ENCODE data around the gene ZNF200.
"Not testable (repeated sequence)": the region's sequence is repeated elsewhere in the genome, so short reads cannot be mapped to it uniquely, and the experiment has no call there.

DNA sequence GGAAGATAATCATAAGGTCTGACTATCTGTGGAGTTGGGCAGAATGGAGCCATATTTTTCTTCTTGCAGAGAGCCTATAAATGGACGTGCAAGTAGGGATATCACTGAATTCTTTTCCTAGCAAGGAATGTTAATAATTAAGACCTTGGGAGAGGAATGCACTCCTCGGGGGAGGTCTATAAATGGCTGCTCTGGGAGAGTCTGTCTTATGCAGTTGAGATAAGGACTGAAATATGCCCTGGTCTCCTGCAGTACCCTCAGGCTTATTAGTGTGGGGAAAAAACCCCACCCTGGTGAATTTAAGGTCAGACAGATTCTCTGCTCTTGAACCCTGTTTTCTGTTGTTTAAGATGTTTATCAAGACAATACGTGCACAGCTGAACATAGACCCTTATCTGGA, 29.0 kb downstream of the ZNF200 start:
- not testable (repeated sequence) for TF ChIP-seq CTCF (IDR thresholded peaks at IDR 0.05; ENCODE audit: low read depth, low read length, missing input control); RAD21 (IDR thresholded peaks at IDR 0.05); NR2F2 (IDR thresholded peaks at IDR 0.05); HNF4A (conservative IDR thresholded peaks at IDR 0.05); TAF1 (conservative IDR thresholded peaks at IDR 0.05); YY1 (IDR thresholded peaks at IDR 0.05); GABPA (IDR thresholded peaks at IDR 0.05 in 1 of 2, conservative IDR thresholded peaks at IDR 0.05 in 1 of 2); MAX (IDR thresholded peaks at IDR 0.05); RXRA (IDR thresholded peaks at IDR 0.05)
- TF ChIP-seq, protein P1, sequence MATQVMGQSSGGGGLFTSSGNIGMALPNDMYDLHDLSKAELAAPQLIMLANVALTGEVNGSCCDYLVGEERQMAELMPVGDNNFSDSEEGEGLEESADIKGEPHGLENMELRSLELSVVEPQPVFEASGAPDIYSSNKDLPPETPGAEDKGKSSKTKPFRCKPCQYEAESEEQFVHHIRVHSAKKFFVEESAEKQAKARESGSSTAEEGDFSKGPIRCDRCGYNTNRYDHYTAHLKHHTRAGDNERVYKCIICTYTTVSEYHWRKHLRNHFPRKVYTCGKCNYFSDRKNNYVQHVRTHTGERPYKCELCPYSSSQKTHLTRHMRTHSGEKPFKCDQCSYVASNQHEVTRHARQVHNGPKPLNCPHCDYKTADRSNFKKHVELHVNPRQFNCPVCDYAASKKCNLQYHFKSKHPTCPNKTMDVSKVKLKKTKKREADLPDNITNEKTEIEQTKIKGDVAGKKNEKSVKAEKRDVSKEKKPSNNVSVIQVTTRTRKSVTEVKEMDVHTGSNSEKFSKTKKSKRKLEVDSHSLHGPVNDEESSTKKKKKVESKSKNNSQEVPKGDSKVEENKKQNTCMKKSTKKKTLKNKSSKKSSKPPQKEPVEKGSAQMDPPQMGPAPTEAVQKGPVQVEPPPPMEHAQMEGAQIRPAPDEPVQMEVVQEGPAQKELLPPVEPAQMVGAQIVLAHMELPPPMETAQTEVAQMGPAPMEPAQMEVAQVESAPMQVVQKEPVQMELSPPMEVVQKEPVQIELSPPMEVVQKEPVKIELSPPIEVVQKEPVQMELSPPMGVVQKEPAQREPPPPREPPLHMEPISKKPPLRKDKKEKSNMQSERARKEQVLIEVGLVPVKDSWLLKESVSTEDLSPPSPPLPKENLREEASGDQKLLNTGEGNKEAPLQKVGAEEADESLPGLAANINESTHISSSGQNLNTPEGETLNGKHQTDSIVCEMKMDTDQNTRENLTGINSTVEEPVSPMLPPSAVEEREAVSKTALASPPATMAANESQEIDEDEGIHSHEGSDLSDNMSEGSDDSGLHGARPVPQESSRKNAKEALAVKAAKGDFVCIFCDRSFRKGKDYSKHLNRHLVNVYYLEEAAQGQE (IDR thresholded peaks at IDR 0.05): not testable (repeated sequence)
